H9 (cell line): ENCODE results near the gene PTN. TPM values are rescaled to one million over a fixed set of nuclear protein-coding genes. Genes with fewer than 3 reads are reported as not detected.

ENCODE experiments used
- DNase-seq: peaks from one replicate; pipeline ENCODE4 v3.0.0-alpha.2; 2017
- H2AFZ ChIP-seq: one replicate; pipeline ENCODE4 v1.6.1; 2013; ENCODE audit warnings: mild to moderate bottlenecking, low read length, control low read depth, moderate library complexity
- H2AK5ac ChIP-seq: 2 replicates; pipeline ENCODE4 v1.6.1; 2013; ENCODE audit warnings: low read length, control low read depth, mixed read lengths; ENCODE audit not compliant: insufficient read length
- H2BK120ac ChIP-seq: one replicate; pipeline ENCODE4 v1.6.1; 2013; ENCODE audit warnings: low read depth, mild to moderate bottlenecking, low read length, control low read depth, inconsistent platforms; ENCODE audit not compliant: poor library complexity, severe bottlenecking
- H2BK12ac ChIP-seq: 2 replicates; pipeline ENCODE4 v1.6.1; 2013; ENCODE audit warnings: low read length, control low read depth, mixed read lengths, low read depth; ENCODE audit not compliant: insufficient read length
- H2BK15ac ChIP-seq: 2 replicates; pipeline ENCODE4 v1.6.1; 2013; ENCODE audit warnings: low read depth, low read length, control low read depth
- H2BK20ac ChIP-seq: one replicate; pipeline ENCODE4 v1.6.1; 2013; ENCODE audit warnings: low read depth, mild to moderate bottlenecking, low read length, control low read depth, inconsistent platforms; ENCODE audit not compliant: poor library complexity, severe bottlenecking
- H2BK5ac ChIP-seq: 2 replicates; pipeline ENCODE4 v1.6.1; 2013; ENCODE audit warnings: low read length, control low read depth, mixed read lengths; ENCODE audit not compliant: insufficient read length
- H3K14ac ChIP-seq: 2 replicates; pipeline ENCODE4 v1.6.1; 2013; ENCODE audit warnings: low read length, control low read depth; ENCODE audit not compliant: insufficient read depth
- H3K18ac ChIP-seq: 2 replicates; pipeline ENCODE4 v1.6.1; 2013; ENCODE audit warnings: low read depth, mild to moderate bottlenecking, mixed read lengths, low read length, control low read depth; ENCODE audit not compliant: insufficient read length
- H3K23ac ChIP-seq: 2 replicates; pipeline ENCODE4 v1.6.1; 2013; ENCODE audit warnings: low read length, control low read depth, mixed read lengths, low read depth; ENCODE audit not compliant: insufficient read length
- H3K23me2 ChIP-seq: 2 replicates; pipeline ENCODE4 v1.6.1; 2013; ENCODE audit warnings: low read depth, mild to moderate bottlenecking, mixed read lengths, low read length, control low read depth; ENCODE audit not compliant: insufficient read length, poor library complexity, severe bottlenecking
- H3K27ac ChIP-seq: 2 replicates; pipeline ENCODE4 v1.5.1; 2013; ENCODE audit warnings: low read length, control low read depth, mixed read lengths, low read depth; ENCODE audit not compliant: insufficient read length
- H3K27me3 ChIP-seq: 2 replicates; pipeline ENCODE4 v1.6.1; 2013; ENCODE audit warnings: low read length, control low read depth, inconsistent platforms; ENCODE audit not compliant: insufficient read depth
- H3K4ac ChIP-seq: 2 replicates; pipeline ENCODE4 v1.6.1; 2013; ENCODE audit warnings: low read depth, mild to moderate bottlenecking, control low read depth, inconsistent platforms, low read length, moderate library complexity
- H3K4me1 ChIP-seq: 2 replicates; pipeline ENCODE4 v1.6.1; 2013; ENCODE audit warnings: low read length, control low read depth, inconsistent platforms; ENCODE audit not compliant: insufficient read depth
- H3K4me2 ChIP-seq: 2 replicates; pipeline ENCODE4 v1.6.1; 2013; ENCODE audit warnings: low read length, control low read depth, mixed read lengths; ENCODE audit not compliant: insufficient read length, insufficient read depth
- H3K56ac ChIP-seq: 2 replicates; pipeline ENCODE4 v1.6.1; 2013; ENCODE audit warnings: low read depth, mild to moderate bottlenecking, mixed read lengths, low read length, control low read depth; ENCODE audit not compliant: insufficient read length
- H3K79me1 ChIP-seq: 2 replicates; pipeline ENCODE4 v1.6.1; 2013; ENCODE audit warnings: low read depth, mild to moderate bottlenecking, moderate library complexity, low read length, control low read depth, inconsistent platforms; ENCODE audit not compliant: insufficient read depth, poor library complexity, severe bottlenecking
- H3K79me2 ChIP-seq: 2 replicates; pipeline ENCODE4 v1.6.1; 2013; ENCODE audit warnings: low read length, control low read depth, inconsistent platforms; ENCODE audit not compliant: insufficient read depth
- H3K9ac ChIP-seq: 2 replicates; pipeline ENCODE4 v1.6.1; 2013; ENCODE audit warnings: low read length, control low read depth, mixed read lengths; ENCODE audit not compliant: insufficient read length; ENCODE audit errors: extremely low read depth
- H3K9me3 ChIP-seq: one replicate; pipeline ENCODE4 v1.6.1; 2013; ENCODE audit warnings: low read depth, low read length, inconsistent platforms; ENCODE audit not compliant: control insufficient read depth
- H3T11ph ChIP-seq: one replicate; pipeline ENCODE4 v1.6.1; 2013; ENCODE audit warnings: mild to moderate bottlenecking, low read length, control low read depth, inconsistent platforms
- H4K20me1 ChIP-seq: one replicate; pipeline ENCODE4 v1.6.1; 2013; ENCODE audit not compliant: control insufficient read depth, insufficient read length, insufficient read depth
- H4K5ac ChIP-seq: 2 replicates; pipeline ENCODE4 v1.6.1; 2013; ENCODE audit warnings: low read depth, mild to moderate bottlenecking, mixed read lengths, low read length, control low read depth; ENCODE audit not compliant: insufficient read length
- H4K8ac ChIP-seq: replicated peaks from 2 replicates; pipeline ENCODE4 v1.6.1; 2013; ENCODE audit warnings: low read length, control low read depth, mixed read lengths, low read depth; ENCODE audit not compliant: insufficient read length
- H4K91ac ChIP-seq: 2 replicates; pipeline ENCODE4 v1.6.1; 2013; ENCODE audit warnings: low read depth, mild to moderate bottlenecking, moderate library complexity, mixed read lengths, low read length, control low read depth; ENCODE audit not compliant: insufficient read length
- H3K27ac Mint-ChIP-seq, 3 experiments: 2 replicates in 2 of 3; 3 replicates in 1 of 3; pipeline ENCODE4 v1.8.0; 2020 to 2021; ENCODE audit warnings: mixed read lengths in 3 of 3, mild to moderate bottlenecking in 1 of 3, moderate library complexity in 1 of 3
- H3K27me3 Mint-ChIP-seq: 2 replicates; pipeline ENCODE4 v1.8.0; 2021; ENCODE audit warnings: low read depth, mild to moderate bottlenecking, moderate library complexity, mixed read lengths
- H3K36me3 Mint-ChIP-seq, 3 experiments: 2 replicates in 2 of 3; 3 replicates in 1 of 3; pipeline ENCODE4 v1.8.0; 2020 to 2021; ENCODE audit warnings: low read depth in 3 of 3, mixed read lengths in 3 of 3; ENCODE audit not compliant: insufficient read depth in 1 of 3
- H3K4me1 Mint-ChIP-seq, 2 experiments: 2 replicates each; pipeline ENCODE4 v1.8.0; 2020; ENCODE audit warnings: mixed read lengths in 2 of 2
- H3K4me3 Mint-ChIP-seq, 2 experiments: 2 replicates in 1 of 2; 3 replicates in 1 of 2; pipeline ENCODE4 v1.8.0; 2020 to 2021; ENCODE audit warnings: mild to moderate bottlenecking in 2 of 2, mixed read lengths in 2 of 2, moderate library complexity in 1 of 2
- H3K9me3 Mint-ChIP-seq, 2 experiments: 2 replicates in 1 of 2; 3 replicates in 1 of 2; pipeline ENCODE4 v1.8.0; 2020; ENCODE audit warnings: mild to moderate bottlenecking in 2 of 2, mixed read lengths in 2 of 2, moderate library complexity in 1 of 2
- WGBS: extraction: QIAGEN DNeasy Blood & Tissue Kit; methylation state at CpG from one replicate; pipeline ENCODE4 v1.1.7; 2013; ENCODE audit warnings: missing lambda C conversion rate, low lambda C conversion rate, mixed read lengths; ENCODE audit not compliant: insufficient read length; ENCODE audit errors: extremely low coverage; 5-methylcytosine and 5-hydroxymethylcytosine counted together
- total RNA-seq: library from RNA; stranded (reverse); gene quantifications from 2 replicates; pipeline ENCODE4 v1.2.1, GENCODE V29; 2021
- TF ChIP-seq, protein P1 (sequence below): fragments of 200-600 bp; sonication (generic); conservative IDR thresholded peaks from 3 replicates; pipeline ENCODE4 v1.8.0; 2021; ENCODE audit warnings: antibody characterized with exemption, mild to moderate bottlenecking

PTN gene
- total RNA-seq, 1 experiment from 2014 or later: 16.5 TPM

DNA sequence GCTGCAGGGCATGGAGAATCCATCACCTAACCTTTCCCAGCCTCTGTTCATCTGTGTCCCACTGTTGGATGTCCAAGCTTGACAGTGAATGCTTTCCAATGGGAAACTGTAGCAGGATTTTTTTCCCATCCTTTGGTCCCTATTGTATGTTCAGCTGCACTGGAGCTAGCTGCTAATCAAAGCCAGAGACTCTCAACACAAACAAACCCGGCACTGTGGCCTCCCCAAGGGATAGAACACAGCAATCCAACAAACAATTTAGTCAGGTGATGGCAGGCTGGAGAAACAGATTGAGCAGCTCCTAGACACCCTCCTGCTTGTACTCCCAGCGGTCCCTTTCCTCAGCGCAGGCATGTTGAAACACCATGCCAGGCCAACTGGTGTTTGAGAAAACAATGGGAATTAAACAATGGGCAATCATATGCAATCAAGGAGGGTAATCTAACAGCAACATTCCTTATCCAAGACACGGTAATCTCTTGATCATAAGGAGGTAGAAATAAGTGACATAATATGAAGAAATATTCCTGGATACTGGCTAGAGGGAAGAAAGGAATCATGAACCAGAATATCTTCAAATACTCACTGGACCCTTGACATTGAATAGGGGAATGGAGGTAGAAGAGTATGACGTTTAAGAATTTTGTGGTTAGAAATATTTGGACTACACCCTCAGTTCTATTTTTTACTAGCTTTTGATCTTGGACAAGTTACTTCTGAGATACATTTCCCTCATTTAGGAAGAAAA lies 15.0 kb downstream of the PTN start:
- no CpG with 5 or more reads among the region's 5 CpGs for WGBS
- Histone ChIP-seq H3K23ac (no peak overlapping the region), H2BK15ac (no peak overlapping the region), H3K4me1 (peaks cover 5% of the 10 kb centered on the region; the same call in 1 of the 2 replicates), H2BK120ac (no peak overlapping the region), H3T11ph (no peak overlapping the region), H3K9me3 (no peaks in the 10 kb centered on the region), H3K4me2 (no peak overlapping the region), H2BK12ac (no peak overlapping the region), H2BK5ac (no peak overlapping the region), H4K8ac (no peak overlapping the region), H3K79me1 (no peaks in the 10 kb centered on the region), H4K20me1 (no peaks in the 10 kb centered on the region), H2AK5ac (no peak overlapping the region), H4K5ac (no peak overlapping the region), H2BK20ac (no peak overlapping the region), H3K79me2 (0 out of 2 replicates have a peak, but pooled peaks cover 2% of the 10 kb centered on the region), H3K18ac (no peak overlapping the region), H3K27ac (no peak overlapping the region), H3K4ac (no peak overlapping the region), H3K14ac (no peak overlapping the region; the same call in 1 of the 2 replicates), H2AFZ (no peak overlapping the region), H3K9ac (no peak overlapping the region), H3K27me3 (no peaks in the 10 kb centered on the region), H3K56ac (no peak overlapping the region), H3K23me2 (no peaks in the 10 kb centered on the region), H4K91ac (no peak overlapping the region)
- H3K4me1 Mint-ChIP-seq: peaks cover 25 to 32% of the 10 kb centered on the region in 2 experiments
- DNase-seq: no peak
- peaks cover 0 to 10% (median 2%) of the 10 kb centered on the region in 3 experiments; a peak in 4 of 7 replicates for H3K36me3 Mint-ChIP-seq
- TF ChIP-seq, protein P1, sequence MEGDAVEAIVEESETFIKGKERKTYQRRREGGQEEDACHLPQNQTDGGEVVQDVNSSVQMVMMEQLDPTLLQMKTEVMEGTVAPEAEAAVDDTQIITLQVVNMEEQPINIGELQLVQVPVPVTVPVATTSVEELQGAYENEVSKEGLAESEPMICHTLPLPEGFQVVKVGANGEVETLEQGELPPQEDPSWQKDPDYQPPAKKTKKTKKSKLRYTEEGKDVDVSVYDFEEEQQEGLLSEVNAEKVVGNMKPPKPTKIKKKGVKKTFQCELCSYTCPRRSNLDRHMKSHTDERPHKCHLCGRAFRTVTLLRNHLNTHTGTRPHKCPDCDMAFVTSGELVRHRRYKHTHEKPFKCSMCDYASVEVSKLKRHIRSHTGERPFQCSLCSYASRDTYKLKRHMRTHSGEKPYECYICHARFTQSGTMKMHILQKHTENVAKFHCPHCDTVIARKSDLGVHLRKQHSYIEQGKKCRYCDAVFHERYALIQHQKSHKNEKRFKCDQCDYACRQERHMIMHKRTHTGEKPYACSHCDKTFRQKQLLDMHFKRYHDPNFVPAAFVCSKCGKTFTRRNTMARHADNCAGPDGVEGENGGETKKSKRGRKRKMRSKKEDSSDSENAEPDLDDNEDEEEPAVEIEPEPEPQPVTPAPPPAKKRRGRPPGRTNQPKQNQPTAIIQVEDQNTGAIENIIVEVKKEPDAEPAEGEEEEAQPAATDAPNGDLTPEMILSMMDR: no peak
- H3K27ac Mint-ChIP-seq: peak overlapping the region in 1 of 3 experiments; percentile 17; a peak in 2 of 7 replicates
- peaks cover under 1 to 9% of the 10 kb centered on the region in 2 experiments; a peak in 2 of 5 replicates for H3K9me3 Mint-ChIP-seq
- H3K4me3 Mint-ChIP-seq: no peak overlapping the region
- H3K27me3 Mint-ChIP-seq: no peaks in the 10 kb centered on the region
